Right lobe of liver (tissue), 4 donors: ENCODE results near the gene SCP2D1.

Source experiments
- POLR2A ChIP-seq: fragments of 450-650 bp; IDR thresholded peaks from one replicate; pipeline ENCODE4 v1.6.1; 2017; ENCODE audit warnings: antibody characterized with exemption, mild to moderate bottlenecking
- TF ChIP-seq, protein P1 (sequence below), 4 donors: fragments of 200-600 bp in 3 of 4; fragments of 450-650 bp in 1 of 4; IDR thresholded peaks; one replicate each; pipeline versions ENCODE4 v1.5.1 to v1.8.0; 2016 to 2022; ENCODE audit warnings: antibody characterized with exemption in 4 of 4, mild to moderate bottlenecking in 2 of 4
- donor health status: DM: no; HTN: no; CAD: no.
- donor health status: DM: no; HTN: no; CAD: no.
- donor health status: DM: no; HTN: yes; CAD: no.

DNA sequence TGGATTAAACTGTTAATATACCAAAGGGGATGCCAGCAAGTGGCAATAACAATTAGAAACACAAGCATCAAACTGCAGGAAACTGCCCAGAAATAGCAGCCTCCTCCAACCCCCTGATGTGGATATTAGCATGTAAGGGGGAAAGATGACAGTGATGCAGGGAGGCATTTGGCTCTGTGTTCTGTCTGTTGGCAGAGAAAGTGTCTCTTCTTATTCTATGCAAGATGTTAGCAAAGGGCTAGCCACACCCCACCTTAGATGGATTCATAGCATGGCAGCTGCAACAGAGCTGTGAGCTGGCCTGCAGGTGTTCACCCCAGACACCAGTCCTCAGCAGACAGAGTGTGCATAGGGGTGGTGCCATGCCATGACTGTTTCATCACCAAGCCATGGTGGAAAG lies 38.0 kb downstream of the SCP2D1 start:
- TF ChIP-seq, protein P1, sequence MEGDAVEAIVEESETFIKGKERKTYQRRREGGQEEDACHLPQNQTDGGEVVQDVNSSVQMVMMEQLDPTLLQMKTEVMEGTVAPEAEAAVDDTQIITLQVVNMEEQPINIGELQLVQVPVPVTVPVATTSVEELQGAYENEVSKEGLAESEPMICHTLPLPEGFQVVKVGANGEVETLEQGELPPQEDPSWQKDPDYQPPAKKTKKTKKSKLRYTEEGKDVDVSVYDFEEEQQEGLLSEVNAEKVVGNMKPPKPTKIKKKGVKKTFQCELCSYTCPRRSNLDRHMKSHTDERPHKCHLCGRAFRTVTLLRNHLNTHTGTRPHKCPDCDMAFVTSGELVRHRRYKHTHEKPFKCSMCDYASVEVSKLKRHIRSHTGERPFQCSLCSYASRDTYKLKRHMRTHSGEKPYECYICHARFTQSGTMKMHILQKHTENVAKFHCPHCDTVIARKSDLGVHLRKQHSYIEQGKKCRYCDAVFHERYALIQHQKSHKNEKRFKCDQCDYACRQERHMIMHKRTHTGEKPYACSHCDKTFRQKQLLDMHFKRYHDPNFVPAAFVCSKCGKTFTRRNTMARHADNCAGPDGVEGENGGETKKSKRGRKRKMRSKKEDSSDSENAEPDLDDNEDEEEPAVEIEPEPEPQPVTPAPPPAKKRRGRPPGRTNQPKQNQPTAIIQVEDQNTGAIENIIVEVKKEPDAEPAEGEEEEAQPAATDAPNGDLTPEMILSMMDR (IDR thresholded peaks at IDR 0.05) = no peak
- TF ChIP-seq POLR2A = no peak
